ENCODE measurements around the gene KPNA3. TPM values are rescaled to one million over a fixed set of nuclear protein-coding genes. Genes with fewer than 3 reads are reported as not detected.

Gene KPNA3
- total RNA-seq, 1 donor, result 46.6 TPM

DNA sequence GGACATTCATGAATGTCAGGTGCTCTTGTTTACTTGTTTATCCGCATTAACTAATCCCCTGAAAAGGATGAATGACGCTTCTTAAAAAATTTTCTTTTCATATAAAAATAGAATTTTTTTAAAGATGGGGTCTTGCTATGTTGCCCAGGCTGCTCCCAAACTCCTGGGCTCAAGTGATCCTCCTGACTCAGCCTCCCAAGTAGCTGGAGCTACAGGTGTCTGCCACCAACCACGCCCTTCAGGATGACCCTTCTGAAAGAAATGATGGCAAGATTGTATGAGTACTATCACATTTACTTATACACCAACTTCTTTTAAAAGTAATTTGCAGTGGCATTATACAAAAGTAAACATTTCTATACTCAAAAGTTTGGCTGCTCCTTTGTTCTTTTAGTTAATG lies 95.0 kb downstream of the KPNA3 start:
- H3K4me3 ChIP-seq (ENCODE audit: low read depth, low read length), result no peak overlapping the region
- no peak for TF ChIP-seq CTCF (IDR thresholded peaks at IDR 0.05; ENCODE audit: insufficient read depth, low read length)
- no peak for DNase-seq (ENCODE audit: low read depth)

- no peak for DNase-seq (ENCODE audit: low read depth)
- no peak for TF ChIP-seq CTCF (IDR thresholded peaks at IDR 0.05; ENCODE audit: insufficient read depth, low read length)
- H3K4me3 ChIP-seq (ENCODE audit: low read depth, low read length), result no peak overlapping the region
Measured at GRCh38 chr13:49694446-49694845, 98.0 kb downstream of the KPNA3 start.

DNA sequence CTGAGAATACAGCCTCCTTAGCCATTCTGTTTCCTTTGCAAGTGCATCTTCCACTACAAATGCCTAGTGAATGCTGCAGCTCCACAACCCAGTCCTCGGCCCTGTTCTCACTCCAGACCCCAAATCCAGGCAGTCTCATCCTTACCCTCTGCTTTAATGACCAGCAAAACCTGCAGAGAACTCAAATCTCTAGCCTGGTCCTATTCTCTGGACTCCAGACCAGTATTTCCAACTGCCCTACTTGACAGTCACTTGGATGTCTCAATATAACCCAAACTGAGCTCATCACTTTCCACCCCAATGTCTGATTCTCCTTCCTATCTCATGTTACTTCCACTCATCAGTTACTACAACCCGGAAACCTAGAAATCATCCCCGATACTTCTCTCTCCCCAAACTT lies 98.6 kb downstream of the KPNA3 start:
- no peak for TF ChIP-seq CTCF (IDR thresholded peaks at IDR 0.05; ENCODE audit: insufficient read depth, low read length)
- H3K4me3 ChIP-seq (ENCODE audit: low read depth, low read length), result no peak overlapping the region
- DNase-seq (ENCODE audit: low read depth), result no peak

- peak; percentile 25 for DNase-seq (ENCODE audit: low read depth)
- no peak overlapping the region for H3K4me3 ChIP-seq (ENCODE audit: low read depth, low read length)
- no peak for TF ChIP-seq CTCF (IDR thresholded peaks at IDR 0.05; ENCODE audit: insufficient read depth, low read length)
Measured at GRCh38 chr13:49693191-49693733, 99.2 kb downstream of the KPNA3 start.

- peak; percentile 79 for DNase-seq (ENCODE audit: low read depth)
- peak within 1 kb of the TSS; percentile 67 for H3K4me3 ChIP-seq (ENCODE audit: low read depth, low read length)
- no peak for TF ChIP-seq CTCF (IDR thresholded peaks at IDR 0.05; ENCODE audit: insufficient read depth, low read length)
Measured at GRCh38 chr13:49690995-49691784, 101.3 kb downstream of the KPNA3 start, which contains the start of gene EBPL. Gene EBPL (minus strand): TSS chr13:49691486. CDS start chr13:49691424, 62 bp downstream.

DNA sequence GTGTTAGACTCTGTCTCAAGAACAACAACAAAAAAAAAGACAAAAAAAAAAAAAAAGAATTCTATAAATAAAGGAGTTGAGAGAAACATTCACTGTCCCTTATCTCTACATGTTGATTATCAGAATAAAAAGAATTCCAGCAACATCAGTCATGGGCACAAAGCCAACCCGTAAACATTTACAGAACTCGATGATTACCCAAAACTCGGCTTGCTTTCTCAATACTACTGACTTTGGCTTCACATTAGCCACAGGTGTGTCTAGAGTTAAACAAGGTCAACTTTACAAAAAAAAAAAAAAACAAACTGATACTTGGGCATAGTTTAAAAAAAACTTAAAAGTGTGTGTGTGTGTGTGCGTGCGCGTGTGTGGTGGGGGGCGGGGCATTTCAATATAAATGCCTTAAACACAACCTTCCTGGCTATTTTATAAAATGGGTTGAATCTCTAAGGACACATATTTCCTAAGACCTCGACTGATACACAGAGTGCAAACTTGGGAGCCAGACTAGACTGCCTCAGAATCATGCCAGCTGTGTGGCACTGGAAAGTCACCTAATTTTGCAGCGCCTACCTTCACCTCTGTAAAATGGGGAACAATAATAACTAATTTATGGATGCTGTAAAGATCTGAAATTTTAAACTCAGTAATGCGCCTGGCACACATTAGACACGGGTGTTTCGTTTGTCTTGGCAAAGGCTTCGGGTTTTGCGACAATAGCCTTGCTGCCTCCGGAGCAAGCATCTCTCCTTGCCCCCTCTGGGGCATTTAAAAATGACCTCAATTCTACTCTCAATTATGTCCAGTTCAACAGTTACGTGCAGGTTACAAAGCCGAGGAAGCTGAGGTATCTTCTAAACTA lies 102.1 kb downstream of the KPNA3 start:
- peak overlapping the region; percentile 67 for H3K4me3 ChIP-seq (ENCODE audit: low read depth, low read length)
- TF ChIP-seq CTCF (IDR thresholded peaks at IDR 0.05; ENCODE audit: insufficient read depth, low read length), result no peak
- DNase-seq (ENCODE audit: low read depth), result peak; percentile 86

Measured in fibroblast of the aortic adventitia (primary cell).